ENCODE results near the gene STARD13.

DNA sequence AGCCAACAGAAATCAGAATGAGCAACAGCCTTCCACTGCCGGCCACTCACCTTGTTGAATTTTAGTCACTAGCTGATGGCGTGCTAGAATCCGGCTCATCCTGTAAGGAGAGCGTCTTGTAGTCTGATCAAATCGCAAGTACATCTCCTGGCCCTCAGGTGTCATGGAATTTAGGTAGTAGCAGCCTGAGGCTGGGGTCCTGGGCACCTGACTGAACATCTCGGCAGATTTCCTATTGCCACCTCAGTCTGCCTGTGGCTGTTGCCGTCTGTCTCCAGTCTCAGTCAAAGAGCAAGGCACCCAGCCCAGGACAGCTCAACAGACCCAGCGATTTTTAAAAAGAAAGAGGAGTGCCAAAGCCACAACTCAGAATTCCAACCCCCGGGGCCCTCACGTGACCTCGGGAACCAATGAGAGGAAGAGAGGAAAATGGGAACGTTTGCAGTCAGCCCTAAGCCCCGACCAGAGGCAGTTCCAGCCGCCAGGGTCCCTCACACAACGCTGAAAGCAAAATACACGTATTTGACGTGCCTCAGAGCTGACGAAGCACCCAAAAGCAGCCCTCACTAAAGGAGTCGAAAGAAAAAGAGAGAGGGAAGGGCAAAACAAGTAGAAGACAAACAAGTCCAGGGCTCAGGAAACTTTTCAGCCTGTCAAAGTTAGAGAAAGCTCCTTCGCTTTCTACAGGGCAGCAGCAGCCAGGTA, at the start of gene STARD13:
- TF ChIP-seq, protein P1, sequence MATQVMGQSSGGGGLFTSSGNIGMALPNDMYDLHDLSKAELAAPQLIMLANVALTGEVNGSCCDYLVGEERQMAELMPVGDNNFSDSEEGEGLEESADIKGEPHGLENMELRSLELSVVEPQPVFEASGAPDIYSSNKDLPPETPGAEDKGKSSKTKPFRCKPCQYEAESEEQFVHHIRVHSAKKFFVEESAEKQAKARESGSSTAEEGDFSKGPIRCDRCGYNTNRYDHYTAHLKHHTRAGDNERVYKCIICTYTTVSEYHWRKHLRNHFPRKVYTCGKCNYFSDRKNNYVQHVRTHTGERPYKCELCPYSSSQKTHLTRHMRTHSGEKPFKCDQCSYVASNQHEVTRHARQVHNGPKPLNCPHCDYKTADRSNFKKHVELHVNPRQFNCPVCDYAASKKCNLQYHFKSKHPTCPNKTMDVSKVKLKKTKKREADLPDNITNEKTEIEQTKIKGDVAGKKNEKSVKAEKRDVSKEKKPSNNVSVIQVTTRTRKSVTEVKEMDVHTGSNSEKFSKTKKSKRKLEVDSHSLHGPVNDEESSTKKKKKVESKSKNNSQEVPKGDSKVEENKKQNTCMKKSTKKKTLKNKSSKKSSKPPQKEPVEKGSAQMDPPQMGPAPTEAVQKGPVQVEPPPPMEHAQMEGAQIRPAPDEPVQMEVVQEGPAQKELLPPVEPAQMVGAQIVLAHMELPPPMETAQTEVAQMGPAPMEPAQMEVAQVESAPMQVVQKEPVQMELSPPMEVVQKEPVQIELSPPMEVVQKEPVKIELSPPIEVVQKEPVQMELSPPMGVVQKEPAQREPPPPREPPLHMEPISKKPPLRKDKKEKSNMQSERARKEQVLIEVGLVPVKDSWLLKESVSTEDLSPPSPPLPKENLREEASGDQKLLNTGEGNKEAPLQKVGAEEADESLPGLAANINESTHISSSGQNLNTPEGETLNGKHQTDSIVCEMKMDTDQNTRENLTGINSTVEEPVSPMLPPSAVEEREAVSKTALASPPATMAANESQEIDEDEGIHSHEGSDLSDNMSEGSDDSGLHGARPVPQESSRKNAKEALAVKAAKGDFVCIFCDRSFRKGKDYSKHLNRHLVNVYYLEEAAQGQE (IDR thresholded peaks at IDR 0.05; ENCODE audit: low read depth) = no peak
- TF ChIP-seq TAF1 (IDR thresholded peaks at IDR 0.05; ENCODE audit: low read depth) (0 out of 2 replicates have a peak, but pooled peaks have one; percentile 44), YY1 (IDR thresholded peaks at IDR 0.05; ENCODE audit: low read depth) (no peak), CEBPB (IDR thresholded peaks at IDR 0.05) (no peak), TCF12 (IDR thresholded peaks at IDR 0.05; ENCODE audit: low read depth) (no peak), RAD21 (IDR thresholded peaks at IDR 0.05; ENCODE audit: low read depth) (peak; percentile 24; the same call in 1 of the 2 replicates), TEAD4 (IDR thresholded peaks at IDR 0.05) (peak; percentile 46; the same call in 1 of the 2 replicates)
- TF ChIP-seq, protein P2, sequence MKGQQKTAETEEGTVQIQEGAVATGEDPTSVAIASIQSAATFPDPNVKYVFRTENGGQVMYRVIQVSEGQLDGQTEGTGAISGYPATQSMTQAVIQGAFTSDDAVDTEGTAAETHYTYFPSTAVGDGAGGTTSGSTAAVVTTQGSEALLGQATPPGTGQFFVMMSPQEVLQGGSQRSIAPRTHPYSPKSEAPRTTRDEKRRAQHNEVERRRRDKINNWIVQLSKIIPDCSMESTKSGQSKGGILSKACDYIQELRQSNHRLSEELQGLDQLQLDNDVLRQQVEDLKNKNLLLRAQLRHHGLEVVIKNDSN (IDR thresholded peaks at IDR 0.05) = peak; percentile 98

Data from Ishikawa (cell line).